GM06990 (cell line): ENCODE measurements around the gene GCNT1.

Source experiments
- DNase-seq: peaks from one replicate; pipeline ENCODE4 v3.0.0-alpha.2; 2011; ENCODE audit not compliant: insufficient read length; ENCODE audit errors: extremely low read depth
- H3K27me3 ChIP-seq: replicated peaks from 2 replicates; pipeline ENCODE4 v1.6.0; 2011; ENCODE audit warnings: low read length; ENCODE audit not compliant: control insufficient read depth, insufficient read depth
- H3K36me3 ChIP-seq: 2 replicates; pipeline ENCODE4 v1.5.1; 2011; ENCODE audit warnings: low read length; ENCODE audit not compliant: control insufficient read depth, insufficient read depth
- H3K4me3 ChIP-seq: replicated peaks from 2 replicates; pipeline ENCODE4 v1.5.1; 2011; ENCODE audit warnings: low read depth, mild to moderate bottlenecking, control low read depth, low read length
- TF ChIP-seq, protein P1 (sequence below): IDR thresholded peaks from 2 replicates; pipeline ENCODE4 v1.5.1; 2011; ENCODE audit warnings: low read length, control low read depth, mild to moderate bottlenecking, inconsistent platforms; ENCODE audit not compliant: insufficient read depth, poor library complexity, severe bottlenecking

The GCNT1 gene

DNA sequence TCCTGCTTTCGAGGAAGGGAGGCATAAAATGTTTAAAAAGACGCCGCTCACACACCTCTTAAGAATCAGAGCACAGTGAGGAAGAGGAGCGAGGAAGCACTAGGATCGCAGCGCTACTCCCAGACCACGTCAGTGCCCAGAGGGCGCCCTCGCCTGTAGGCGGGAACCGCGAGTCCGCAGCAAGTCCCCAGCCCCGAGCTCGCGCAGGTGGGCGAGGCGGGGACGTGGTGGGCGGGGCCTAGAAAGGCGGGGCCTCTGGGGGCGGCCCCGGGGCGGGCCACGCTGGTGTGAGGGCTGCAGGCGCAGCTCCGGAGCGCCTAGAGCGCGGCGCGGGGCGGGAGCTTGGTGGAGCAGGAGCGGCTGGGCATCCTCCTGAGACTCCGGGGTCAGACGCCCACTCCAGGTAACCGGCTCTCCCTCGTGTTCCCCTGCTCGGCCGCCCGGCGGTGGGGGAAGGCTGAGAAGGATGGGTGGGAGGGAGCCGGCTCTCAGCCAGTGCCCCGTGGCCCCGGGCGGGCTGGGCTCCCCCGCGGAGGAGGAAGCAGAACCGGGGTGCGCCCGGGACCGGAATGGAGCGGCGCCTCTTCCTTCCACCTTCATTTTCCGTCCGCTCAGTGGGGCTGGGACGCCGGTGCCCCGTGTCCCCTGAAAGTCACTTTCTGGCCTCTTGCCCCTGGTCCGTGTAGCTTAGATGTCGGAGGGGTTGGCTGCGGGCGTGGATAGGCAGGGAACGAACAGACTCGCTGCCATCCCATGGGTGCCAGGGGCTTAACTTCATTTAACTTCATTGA, at the start of gene GCNT1:
GCNT1 (plus strand) TSS at position 280 of the 791 bp plus-strand sequence. CDS start 43,200 bp downstream, outside the sequence.
- H3K36me3 ChIP-seq, result no peaks in the 10 kb centered on the region
- TF ChIP-seq, protein P1, sequence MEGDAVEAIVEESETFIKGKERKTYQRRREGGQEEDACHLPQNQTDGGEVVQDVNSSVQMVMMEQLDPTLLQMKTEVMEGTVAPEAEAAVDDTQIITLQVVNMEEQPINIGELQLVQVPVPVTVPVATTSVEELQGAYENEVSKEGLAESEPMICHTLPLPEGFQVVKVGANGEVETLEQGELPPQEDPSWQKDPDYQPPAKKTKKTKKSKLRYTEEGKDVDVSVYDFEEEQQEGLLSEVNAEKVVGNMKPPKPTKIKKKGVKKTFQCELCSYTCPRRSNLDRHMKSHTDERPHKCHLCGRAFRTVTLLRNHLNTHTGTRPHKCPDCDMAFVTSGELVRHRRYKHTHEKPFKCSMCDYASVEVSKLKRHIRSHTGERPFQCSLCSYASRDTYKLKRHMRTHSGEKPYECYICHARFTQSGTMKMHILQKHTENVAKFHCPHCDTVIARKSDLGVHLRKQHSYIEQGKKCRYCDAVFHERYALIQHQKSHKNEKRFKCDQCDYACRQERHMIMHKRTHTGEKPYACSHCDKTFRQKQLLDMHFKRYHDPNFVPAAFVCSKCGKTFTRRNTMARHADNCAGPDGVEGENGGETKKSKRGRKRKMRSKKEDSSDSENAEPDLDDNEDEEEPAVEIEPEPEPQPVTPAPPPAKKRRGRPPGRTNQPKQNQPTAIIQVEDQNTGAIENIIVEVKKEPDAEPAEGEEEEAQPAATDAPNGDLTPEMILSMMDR, result peak; percentile 68
- peak; percentile 97 for DNase-seq
- no peaks in the 10 kb centered on the region for H3K27me3 ChIP-seq
- H3K4me3 ChIP-seq, result peak within 1 kb of the TSS; percentile 80

DNA sequence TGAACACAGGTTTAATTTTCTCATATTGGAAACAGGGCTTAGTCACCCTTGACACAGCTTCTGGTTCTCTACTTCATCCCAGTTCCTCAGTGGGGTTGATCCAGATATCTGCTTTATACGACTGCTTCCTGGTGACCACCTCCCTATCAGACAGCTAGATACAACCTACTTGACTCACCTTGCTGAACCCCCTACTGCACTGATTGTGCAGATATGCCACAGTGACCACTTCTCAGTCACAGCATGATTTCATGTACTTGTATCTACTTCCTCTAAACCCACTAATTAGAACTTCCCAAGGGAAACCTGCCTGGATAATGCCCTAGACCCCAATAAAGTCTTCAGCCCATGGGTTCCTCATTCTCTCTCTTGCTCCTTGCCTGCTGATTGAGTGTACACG, 46.3 kb upstream of the GCNT1 start:
- no peak for DNase-seq

DNA sequence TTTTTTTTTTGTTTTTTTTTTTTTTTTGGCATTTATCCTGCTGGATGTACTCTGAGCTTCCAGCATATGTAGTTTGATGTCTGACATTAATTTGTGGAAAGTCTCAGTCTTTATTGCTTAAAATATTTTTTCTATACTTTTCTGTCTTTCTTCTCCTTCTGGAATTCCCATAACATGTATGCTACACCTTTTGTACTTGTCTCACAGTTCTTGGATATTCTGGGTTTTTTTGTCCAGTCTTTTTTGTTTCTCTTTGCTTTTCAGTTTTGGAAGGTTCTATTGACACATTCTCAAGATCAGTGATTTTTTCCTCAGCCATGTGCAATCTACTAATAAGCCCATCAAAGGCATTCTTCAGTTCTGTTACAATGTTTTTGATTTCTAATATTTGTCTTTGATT, 45.3 kb upstream of the GCNT1 start:
- TF ChIP-seq, protein P1, result no peak
- Histone ChIP-seq H3K4me3 (no peak overlapping the region), H3K27me3 (no peaks in the 10 kb centered on the region), H3K36me3 (no peaks in the 10 kb centered on the region)
- DNase-seq, result no peak

More for the DNA sequence above, 46.3 kb upstream of the GCNT1 start:
- Histone ChIP-seq H3K4me3 (no peak overlapping the region), H3K27me3 (no peaks in the 10 kb centered on the region), H3K36me3 (no peaks in the 10 kb centered on the region)
- TF ChIP-seq, protein P1, result no peak

DNA sequence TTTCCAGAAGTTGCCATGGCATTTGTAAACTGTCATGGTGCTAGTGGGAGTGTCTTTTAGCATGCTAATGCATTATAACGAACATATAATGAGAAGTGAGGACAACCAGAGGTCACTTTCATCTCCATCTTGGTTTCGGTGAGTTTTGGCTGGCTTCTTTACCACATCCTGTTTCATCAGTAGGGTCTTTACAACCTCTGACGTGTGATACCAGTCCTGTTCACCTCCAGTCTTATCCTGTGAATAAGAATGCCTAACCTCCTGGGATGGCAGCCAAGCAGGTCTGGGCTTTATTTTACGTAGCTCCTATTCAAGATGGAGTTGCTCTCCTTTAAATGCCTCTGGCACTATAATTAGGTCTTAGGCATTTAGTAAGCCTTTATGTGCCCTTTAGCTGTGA, 44.3 kb upstream of the GCNT1 start:
- Histone ChIP-seq H3K4me3 (no peak overlapping the region), H3K36me3 (no peaks in the 10 kb centered on the region), H3K27me3 (no peaks in the 10 kb centered on the region)
- TF ChIP-seq, protein P1, result no peak
- peak; percentile 28 for DNase-seq

DNA sequence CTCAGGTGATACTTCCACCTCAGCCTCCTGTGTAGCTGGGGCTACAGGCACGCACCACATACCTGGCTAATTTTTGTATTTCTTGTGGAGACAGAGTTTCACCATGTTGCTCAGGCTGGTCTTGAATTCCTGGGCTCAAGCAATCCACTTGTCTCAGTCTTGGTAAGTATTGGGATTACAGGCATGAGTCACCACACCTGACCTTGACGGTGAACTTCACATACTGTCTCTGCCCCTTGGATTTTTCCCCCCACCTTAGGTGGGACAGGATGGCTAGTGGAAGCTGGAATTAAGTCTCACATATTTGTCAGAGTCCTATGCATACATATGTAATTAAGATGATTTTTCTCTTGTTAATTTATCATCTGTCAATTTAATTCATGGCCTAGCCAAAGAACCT, 43.8 kb upstream of the GCNT1 start:
- TF ChIP-seq, protein P1, result no peak
- Histone ChIP-seq H3K4me3 (no peak overlapping the region), H3K36me3 (no peaks in the 10 kb centered on the region), H3K27me3 (no peaks in the 10 kb centered on the region)
- no peak for DNase-seq

DNA sequence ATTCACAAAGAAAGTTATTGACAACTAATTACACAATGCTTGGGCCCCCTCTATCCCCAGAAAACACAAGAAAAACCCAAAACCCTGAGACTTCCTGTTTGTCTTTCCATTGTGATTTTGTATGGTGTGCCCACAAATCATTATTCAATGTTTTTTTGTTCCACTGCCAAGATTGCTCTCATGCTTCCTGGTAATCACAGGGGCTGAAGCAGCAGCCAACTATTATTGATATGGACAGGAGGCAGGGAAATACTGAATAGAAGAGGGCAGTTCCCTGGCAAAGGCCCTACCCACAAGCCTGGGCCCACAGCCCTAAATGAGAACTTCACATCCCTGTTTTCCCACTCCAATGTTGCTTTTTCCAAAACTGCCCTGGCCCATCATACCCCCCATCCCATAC, 43.3 kb upstream of the GCNT1 start:
- no peak overlapping the region for H3K4me3 ChIP-seq
- H3K27me3 ChIP-seq, result no peaks in the 10 kb centered on the region
- TF ChIP-seq, protein P1, result no peak
- no peak for DNase-seq
- H3K36me3 ChIP-seq, result no peaks in the 10 kb centered on the region
